Measurements from ENCODE around the gene CYP27C1. TPM values are rescaled to one million over a fixed set of nuclear protein-coding genes. Genes with fewer than 3 reads are reported as not detected.

Gene CYP27C1
- total and polyA plus RNA-seq, 7 donors: 0.01 to 0.21 (median 0.11) TPM; not detected in 1

DNA sequence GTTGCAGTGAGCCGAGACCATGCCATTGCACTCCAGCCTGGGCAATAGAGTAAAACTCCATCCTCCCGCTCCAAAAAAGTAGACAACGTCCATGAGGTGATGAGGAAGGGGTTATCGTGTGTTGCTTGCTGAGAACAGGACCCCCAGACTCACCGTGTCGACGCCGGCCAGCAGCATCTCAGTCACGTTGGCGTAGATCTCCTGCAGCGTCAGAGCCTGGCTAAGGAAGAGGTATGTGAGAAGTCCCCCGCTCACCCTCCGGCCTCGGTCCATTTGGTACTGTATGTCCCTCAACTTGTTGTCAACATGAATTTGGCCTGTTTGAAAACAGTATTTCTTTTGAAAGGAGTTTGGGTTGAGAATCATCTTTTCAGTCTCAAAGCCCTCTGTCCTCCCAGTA, 20.9 kb downstream of the CYP27C1 start:
- ATAC-seq: no peak
- WGBS, 3 donors: 92 to 99% (median 93%) methylated on average over 14 of the region's 14 CpGs

DNA sequence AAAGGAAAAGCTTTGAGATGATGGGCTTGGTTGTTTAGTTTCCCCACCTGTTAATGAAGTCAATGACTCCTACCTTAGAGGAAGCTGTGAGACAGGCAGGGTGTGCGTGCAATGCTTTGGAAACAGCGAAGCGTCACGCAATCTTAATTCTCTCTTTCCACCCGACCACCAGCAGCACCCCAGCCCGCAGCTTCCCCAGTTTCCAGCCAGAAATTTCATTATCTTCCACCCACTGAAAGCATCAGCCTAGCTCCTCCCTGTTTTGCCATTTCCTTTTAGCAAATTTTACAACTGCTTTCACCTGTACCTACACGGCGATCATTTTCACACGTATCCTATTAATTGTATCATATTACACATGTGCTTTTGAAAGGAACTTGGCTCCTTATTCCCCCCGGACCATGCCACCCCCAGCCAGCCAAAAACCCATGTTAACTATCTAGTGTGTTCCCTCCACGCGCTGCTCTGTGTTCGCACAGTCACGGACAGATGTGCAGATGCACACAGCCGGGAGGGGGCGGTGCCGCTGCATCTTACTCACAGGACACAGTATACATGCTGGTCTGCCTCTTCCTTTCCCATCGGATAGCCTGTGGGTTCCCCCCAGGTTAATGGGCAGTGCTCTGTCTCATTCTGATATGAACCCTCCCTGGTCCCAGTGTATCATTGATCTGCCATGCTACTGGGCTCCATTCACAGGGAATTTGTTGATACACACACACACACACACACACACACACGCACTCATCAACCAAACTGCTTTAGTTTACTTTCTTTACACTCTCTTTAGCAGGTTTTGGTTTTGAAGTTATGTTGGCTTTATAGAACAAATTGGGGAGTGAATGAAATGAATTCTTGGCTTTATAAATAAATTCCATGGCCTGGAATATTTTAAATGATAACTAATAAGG, 22.4 kb downstream of the CYP27C1 start:
- Histone ChIP-seq H3K4me1 (peaks cover 12% of the 10 kb centered on the region), H3K9me3 (no peaks in the 10 kb centered on the region), H3K4me3 (no peak overlapping the region), H3K27ac (no peak overlapping the region), H3K36me3 (ENCODE audit: insufficient read depth in 1 of 2, low read depth in 1 of 2) (no peaks in the 10 kb centered on the region), H3K27me3 (ENCODE audit: insufficient read depth in 3 of 3, low read length in 2 of 3) (no peaks in the 10 kb centered on the region)
- WGBS, 3 donors: 45 to 54% (median 45%) methylated on average over 19 of the region's 19 CpGs
- TF ChIP-seq, protein P1, sequence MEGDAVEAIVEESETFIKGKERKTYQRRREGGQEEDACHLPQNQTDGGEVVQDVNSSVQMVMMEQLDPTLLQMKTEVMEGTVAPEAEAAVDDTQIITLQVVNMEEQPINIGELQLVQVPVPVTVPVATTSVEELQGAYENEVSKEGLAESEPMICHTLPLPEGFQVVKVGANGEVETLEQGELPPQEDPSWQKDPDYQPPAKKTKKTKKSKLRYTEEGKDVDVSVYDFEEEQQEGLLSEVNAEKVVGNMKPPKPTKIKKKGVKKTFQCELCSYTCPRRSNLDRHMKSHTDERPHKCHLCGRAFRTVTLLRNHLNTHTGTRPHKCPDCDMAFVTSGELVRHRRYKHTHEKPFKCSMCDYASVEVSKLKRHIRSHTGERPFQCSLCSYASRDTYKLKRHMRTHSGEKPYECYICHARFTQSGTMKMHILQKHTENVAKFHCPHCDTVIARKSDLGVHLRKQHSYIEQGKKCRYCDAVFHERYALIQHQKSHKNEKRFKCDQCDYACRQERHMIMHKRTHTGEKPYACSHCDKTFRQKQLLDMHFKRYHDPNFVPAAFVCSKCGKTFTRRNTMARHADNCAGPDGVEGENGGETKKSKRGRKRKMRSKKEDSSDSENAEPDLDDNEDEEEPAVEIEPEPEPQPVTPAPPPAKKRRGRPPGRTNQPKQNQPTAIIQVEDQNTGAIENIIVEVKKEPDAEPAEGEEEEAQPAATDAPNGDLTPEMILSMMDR (IDR thresholded peaks at IDR 0.05): peak; percentile 53
- intact Hi-C loops (cut with DNase I): loop anchor here in 1 of 2 donors (5.0 kb wide), 2 partner anchors 95 to 285 kb away; partner anchors contain the start of gene ERCC3
- ATAC-seq (peak; percentile 73 to 84 (median 80)), DNase-seq (peak; percentile 65 to 84)

More for the DNA sequence above, 20.9 kb downstream of the CYP27C1 start:
- no peak overlapping the region for H3K27ac ChIP-seq
- H3K27me3 ChIP-seq (ENCODE audit: insufficient read depth in 3 of 3, low read length in 2 of 3): no peaks in the 10 kb centered on the region
- intact Hi-C loops (cut with DNase I): loop anchor here in 1 of 2 donors (5.0 kb wide), 2 partner anchors 93 to 283 kb away; partner anchors contain the start of gene ERCC3
- H3K36me3 ChIP-seq (ENCODE audit: insufficient read depth in 1 of 2, low read depth in 1 of 2): no peaks in the 10 kb centered on the region
- TF ChIP-seq, protein P1 (IDR thresholded peaks at IDR 0.05): no peak
- no peak for DNase-seq
- no peaks in the 10 kb centered on the region for H3K9me3 ChIP-seq
- H3K4me1 ChIP-seq: peaks cover 8% of the 10 kb centered on the region
- no peak overlapping the region for H3K4me3 ChIP-seq

DNA sequence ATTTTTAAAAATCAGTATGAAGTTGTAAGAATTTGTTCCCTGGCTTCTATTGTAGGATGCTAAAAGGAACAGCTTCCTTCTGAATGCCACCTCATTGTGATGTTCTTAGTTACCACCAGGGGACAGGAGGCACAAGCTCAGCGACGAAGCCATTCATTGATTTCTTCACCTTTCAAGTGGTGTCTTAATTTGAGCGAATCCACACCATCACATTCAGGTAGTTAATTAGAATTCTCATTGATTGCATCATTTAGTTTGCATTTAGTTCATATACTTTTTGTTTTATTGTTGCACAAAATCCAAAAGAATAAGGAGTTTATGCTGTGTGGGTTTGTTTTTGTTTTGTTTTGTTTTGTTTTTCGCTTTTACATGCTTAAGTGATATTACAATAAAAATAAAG, 23.1 kb downstream of the CYP27C1 start:
- no peak for ATAC-seq
- Histone ChIP-seq H3K9me3 (no peaks in the 10 kb centered on the region), H3K4me3 (no peak overlapping the region), H3K4me1 (peaks cover 12% of the 10 kb centered on the region), H3K36me3 (ENCODE audit: insufficient read depth in 1 of 2, low read depth in 1 of 2) (no peaks in the 10 kb centered on the region), H3K27me3 (ENCODE audit: insufficient read depth in 3 of 3, low read length in 2 of 3) (no peaks in the 10 kb centered on the region), H3K27ac (no peak overlapping the region)
- intact Hi-C loops (cut with DNase I): loop anchor here in 1 of 2 donors (5.0 kb wide), 2 partner anchors 95 to 285 kb away; partner anchors contain the start of gene ERCC3
- TF ChIP-seq, protein P1 (IDR thresholded peaks at IDR 0.05): no peak
- WGBS, 3 donors: 89 to 98% (median 93%) methylated on average over 4 of the region's 4 CpGs
- no peak for DNase-seq

DNA sequence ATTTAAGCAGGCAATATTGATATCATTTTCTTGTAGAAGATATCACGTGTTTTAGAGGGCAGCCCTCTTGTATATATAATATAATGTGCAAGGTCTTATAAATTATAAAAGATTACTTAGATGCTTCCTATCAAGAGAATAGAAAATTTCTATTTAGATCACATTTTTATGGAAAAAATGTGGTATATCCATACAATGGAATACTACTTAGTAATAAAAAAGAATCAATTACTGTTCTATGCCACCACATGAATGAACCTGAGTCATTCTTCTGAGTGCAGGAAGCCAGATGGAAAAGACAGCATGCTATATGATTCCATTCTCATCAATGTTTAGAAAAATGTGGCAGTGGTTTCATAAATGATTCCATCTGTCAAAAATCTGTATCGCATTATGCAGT, 23.6 kb downstream of the CYP27C1 start:
- Histone ChIP-seq H3K36me3 (ENCODE audit: insufficient read depth in 1 of 2, low read depth in 1 of 2) (no peaks in the 10 kb centered on the region), H3K27me3 (ENCODE audit: insufficient read depth in 3 of 3, low read length in 2 of 3) (no peaks in the 10 kb centered on the region), H3K4me3 (no peak overlapping the region), H3K4me1 (peaks cover 12% of the 10 kb centered on the region), H3K9me3 (no peaks in the 10 kb centered on the region), H3K27ac (no peak overlapping the region)
- DNase-seq (no peak), ATAC-seq (no peak)
- 98 to 99% (median 99%) methylated on average over 2 of the region's 2 CpGs for WGBS, 3 donors
- TF ChIP-seq, protein P1 (IDR thresholded peaks at IDR 0.05): no peak
- intact Hi-C loops (cut with DNase I): loop anchor here in 1 of 2 donors (5.0 kb wide), 2 partner anchors 96 to 286 kb away; partner anchors contain the start of gene ERCC3

Measured in psoas muscle (tissue), 8 donors.